Fibroblast of lung (primary cell): ENCODE measurements around the gene SV2A.
"Not testable (repeated sequence)": the region's sequence is repeated elsewhere in the genome, so short reads cannot be mapped to it uniquely, and the experiment has no call there.

Experiments used
- CTCF ChIP-seq, 2 donors: IDR thresholded peaks in 1 of 2; conservative IDR thresholded peaks in 1 of 2; 1 replicate in 1 of 2; 2 replicates in 1 of 2; pipeline ENCODE4 v1.5.1; 2011 to 2012; ENCODE audit warnings: low read length in 2 of 2, control low read depth in 1 of 2, inconsistent platforms in 1 of 2, low read depth in 1 of 2, mild to moderate bottlenecking in 1 of 2
- EZH2 ChIP-seq: IDR thresholded peaks from 2 replicates; pipeline ENCODE4 v1.5.1; 2012; ENCODE audit warnings: low read length, control low read depth, mild to moderate bottlenecking; ENCODE audit errors: missing control alignments

GRCh38 chr1:149886121-149886395 lies 31.6 kb downstream of the SV2A start:
- not testable (repeated sequence) for TF ChIP-seq EZH2; CTCF (conservative IDR thresholded peaks at IDR 0.05 in 1 of 2, IDR thresholded peaks at IDR 0.05 in 1 of 2; ENCODE audit: low read depth in 1 of 2, low read length in 2 of 2)
